Transverse colon (tissue), 4 donors: ENCODE results near the gene BBIP1. TPM values are rescaled to one million over a fixed set of nuclear protein-coding genes. Genes with fewer than 3 reads are reported as not detected.

Experiments used
- DNase-seq: peaks from one replicate; pipeline ENCODE4 v3.0.0-alpha.2; 2019
- H3K27ac ChIP-seq, 4 donors: fragments of 200-600 bp; sonication (generic); 2 replicates each; pipeline ENCODE4 v1.5.1; 2016 to 2018; ENCODE audit warnings: inconsistent platforms in 4 of 4
- H3K27me3 ChIP-seq: fragments of 200-600 bp; sonication (generic); 2 replicates; pipeline ENCODE4 v1.5.1; 2017; ENCODE audit warnings: inconsistent platforms
- H3K36me3 ChIP-seq, 4 donors: fragments of 200-600 bp; sonication (generic); 2 replicates each; pipeline ENCODE4 v1.5.1; 2017 to 2019; ENCODE audit warnings: inconsistent platforms in 4 of 4
- H3K4me1 ChIP-seq, 4 donors: fragments of 200-600 bp; sonication (generic); 2 replicates each; pipeline ENCODE4 v1.5.1; 2017 to 2020; ENCODE audit warnings: inconsistent platforms in 4 of 4
- H3K4me3 ChIP-seq, 4 donors: fragments of 200-600 bp; sonication (generic); 1 replicate in 1 of 4; 2 replicates in 3 of 4; pipeline versions ENCODE4 v1.5.1 to v1.6.1; 2017 to 2019; ENCODE audit warnings: inconsistent platforms in 4 of 4
- H3K9me3 ChIP-seq, 2 donors: fragments of 200-600 bp; sonication (generic); 2 replicates each; pipeline ENCODE4 v1.5.1; 2017 to 2019; ENCODE audit warnings: inconsistent platforms in 2 of 2
- CTCF ChIP-seq, 5 experiments: fragments of 200-600 bp in 3 of 5; fragments of 450-650 bp in 2 of 5; sonication (generic) in 3 of 5; IDR thresholded peaks; 1 replicate in 2 of 5; 2 replicates in 3 of 5; pipeline ENCODE4 v1.5.1; 2016 to 2017; ENCODE audit warnings: antibody characterized with exemption in 5 of 5, inconsistent platforms in 3 of 5, mild to moderate bottlenecking in 2 of 5, moderate library complexity in 1 of 5
- EP300 ChIP-seq: sonication (generic); formaldehyde crosslinking; IDR thresholded peaks from one replicate; pipeline ENCODE4 v1.6.1; 2017; ENCODE audit warnings: antibody characterized with exemption, low read depth
- POLR2A ChIP-seq: fragments of 450-650 bp; IDR thresholded peaks from one replicate; pipeline ENCODE4 v1.6.1; 2016; ENCODE audit warnings: antibody characterized with exemption, mild to moderate bottlenecking, moderate library complexity
- POLR2AphosphoS5 ChIP-seq, 3 donors: sonication (generic); formaldehyde crosslinking; IDR thresholded peaks; one replicate each; pipeline ENCODE4 v1.6.1; 2016; ENCODE audit warnings: antibody characterized with exemption in 3 of 3
- WGBS, 2 donors: methylation state at CpG; one replicate each; pipeline ENCODE4 v1.1.5; 2018; ENCODE audit warnings: low coverage in 1 of 2; 5-methylcytosine and 5-hydroxymethylcytosine counted together
- in situ Hi-C, 4 donors: fragments of 200-750 bp; cut with MboI; loops; one replicate each; pipeline versions ENCODE4 v1.15.0 to v1.15.1; 2017; ENCODE audit warnings: low sequenced_read_pairs in 3 of 4, low pct_ligation_motif_present in 1 of 4, low pct_unique_long_range_greater_than_20kb in 1 of 4
- intact Hi-C: fragments of 100-400 bp; cut with DNase I; formaldehyde crosslinking; loops from one replicate; pipeline ENCODE4 v1.15.1; 2023; ENCODE audit warnings: low total_unique reads
- total RNA-seq, 4 donors: library from RNA; depleted of rRNA; stranded (reverse); fragments of >200 nt; gene quantifications; one replicate each; pipeline ENCODE4 v1.1.0, GENCODE V29; 2016

BBIP1 gene
- total RNA-seq, 4 donors from 2014 or later = 9.6 to 44.9 (median 18.1) TPM

GRCh38 chr10:110876788-110877187 lies 42.2 kb downstream of the BBIP1 start:
- Histone ChIP-seq H3K4me3 (peak overlapping the region in 1 of 4 donors; percentile 85), H3K4me1 (peaks cover 17 to 75% (median 37%) of the 10 kb centered on the region in 4 donors), H3K9me3 (no peaks in the 10 kb centered on the region), H3K36me3 (peaks cover 0 to 37% (median 14%) of the 10 kb centered on the region in 4 donors), H3K27me3 (no peaks in the 10 kb centered on the region), H3K27ac (peak overlapping the region in 1 of 4 donors; percentile 99)
- no peak for DNase-seq
- intact Hi-C loops = loop anchor here (10.0 kb wide), 1 partner anchor 52 kb away; no protein-coding TSS in a partner anchor
- 87 to 92% methylated on average over 1 of the region's 1 CpG for WGBS, 2 donors
- TF ChIP-seq CTCF (IDR thresholded peaks at IDR 0.05) = no peak
- TF ChIP-seq EP300 = no peak
- no peak for TF ChIP-seq POLR2AphosphoS5 (IDR thresholded peaks at IDR 0.05)
- TF ChIP-seq POLR2A = no peak
- in situ Hi-C loops = loop anchor here in 3 of 4 donors (25.0 kb wide), 3 partner anchors 89 to 564 kb away; partner anchors contain the start of gene SMNDC1 (in 1 of the 3)

GRCh38 chr10:110876000-110876399 lies 43.0 kb downstream of the BBIP1 start:
- Histone ChIP-seq H3K27me3 (no peaks in the 10 kb centered on the region), H3K4me3 (peak overlapping the region in 1 of 4 donors; percentile 85), H3K36me3 (peaks cover 0 to 29% (median 10%) of the 10 kb centered on the region in 4 donors), H3K9me3 (no peaks in the 10 kb centered on the region), H3K27ac (peak overlapping the region in 3 of 4 donors; percentile 4 to 99 (median 99)), H3K4me1 (peaks cover 21 to 71% (median 37%) of the 10 kb centered on the region in 4 donors)
- in situ Hi-C loops (loop anchor here in 3 of 4 donors (25.0 kb wide), 3 partner anchors 89 to 564 kb away; partner anchors contain the start of gene SMNDC1 (in 1 of the 3)), intact Hi-C loops (loop anchor here (10.0 kb wide), 1 partner anchor 51 kb away; no protein-coding TSS in a partner anchor)
- WGBS, 2 donors = 63 to 76% methylated on average over 2 of the region's 2 CpGs
- DNase-seq = no peak
- TF ChIP-seq CTCF (IDR thresholded peaks at IDR 0.05) = no peak
- peak in 1 of 3 donors; percentile 8 for TF ChIP-seq POLR2AphosphoS5 (IDR thresholded peaks at IDR 0.05)

- TF ChIP-seq POLR2A (no peak), EP300 (no peak), CTCF (IDR thresholded peaks at IDR 0.05) (no peak), POLR2AphosphoS5 (IDR thresholded peaks at IDR 0.05) (no peak)
- 40 to 49% methylated on average over 2 of the region's 2 CpGs for WGBS, 2 donors
- peaks cover 12 to 68% (median 36%) of the 10 kb centered on the region in 4 donors for H3K4me1 ChIP-seq
Measured at GRCh38 chr10:110873951-110874350, 45.0 kb downstream of the BBIP1 start.

GRCh38 chr10:110872984-110873923 lies 45.7 kb downstream of the BBIP1 start:
- Histone ChIP-seq H3K36me3 (peaks cover 0 to 17% (median 0%) of the 10 kb centered on the region in 4 donors), H3K9me3 (no peaks in the 10 kb centered on the region), H3K27me3 (no peaks in the 10 kb centered on the region), H3K4me1 (peaks cover 12 to 67% (median 36%) of the 10 kb centered on the region in 4 donors), H3K27ac (peak overlapping the region; percentile 99 to 100 (median 99)), H3K4me3 (peak overlapping the region; percentile 79 to 97 (median 88))
- WGBS, 2 donors = 0 to 1% methylated on average over 16 of the region's 16 CpGs
- no peak for TF ChIP-seq EP300
- no peak for TF ChIP-seq POLR2A
- TF ChIP-seq POLR2AphosphoS5 (IDR thresholded peaks at IDR 0.05) = no peak
- no peak for TF ChIP-seq CTCF (IDR thresholded peaks at IDR 0.05)
- DNase-seq = no peak
- intact Hi-C loops = loop anchor here (10.0 kb wide), 1 partner anchor 48 kb away; no protein-coding TSS in a partner anchor
- in situ Hi-C loops = no loop called here

More at GRCh38 chr10:110873951-110874350, 45.0 kb downstream of the BBIP1 start:
- H3K27ac ChIP-seq = peak overlapping the region; percentile 99 to 100 (median 99)
- DNase-seq = no peak
- in situ Hi-C loops (no loop called here), intact Hi-C loops (loop anchor here (10.0 kb wide), 1 partner anchor 49 kb away; no protein-coding TSS in a partner anchor)
- peak overlapping the region in 3 of 4 donors; percentile 79 to 97 (median 85) for H3K4me3 ChIP-seq
- peaks cover 0 to 24% (median under 1%) of the 10 kb centered on the region in 4 donors for H3K36me3 ChIP-seq
- H3K9me3 ChIP-seq = no peaks in the 10 kb centered on the region
- H3K27me3 ChIP-seq = no peaks in the 10 kb centered on the region
